ENCODE data around the gene RCSD1.

The RCSD1 gene

GRCh38 chr1:167633258-167633944, 3.4 kb downstream of the RCSD1 start:
- no peak for DNase-seq
- H3K27me3 ChIP-seq (replicated peaks), result peaks cover 3% of the 10 kb centered on the region
- H3K4me3 ChIP-seq (ENCODE audit: low read depth, low read length), result no peak overlapping the region
- in situ Hi-C loops (cut with HindIII; ENCODE audit: low pct_ligation_motif_present, low sequenced_read_pairs), result no loop called here
- H3K27ac ChIP-seq, result no peak overlapping the region
- no peaks in the 10 kb centered on the region for H3K36me3 ChIP-seq (replicated peaks)
- no peak for TF ChIP-seq CTCF (IDR thresholded peaks at IDR 0.05; ENCODE audit: low read depth, low read length, missing control alignments)

- no peak for TF ChIP-seq CTCF (IDR thresholded peaks at IDR 0.05; ENCODE audit: low read depth, low read length, missing control alignments)
- no peak for DNase-seq
- Histone ChIP-seq H3K4me3 (ENCODE audit: low read depth, low read length) (no peak overlapping the region), H3K36me3 (replicated peaks) (no peaks in the 10 kb centered on the region), H3K27ac (no peak overlapping the region), H3K27me3 (replicated peaks) (peaks cover 3% of the 10 kb centered on the region)
- in situ Hi-C loops (cut with HindIII; ENCODE audit: low pct_ligation_motif_present, low sequenced_read_pairs), result no loop called here
Observed at GRCh38 chr1:167634435-167634834, 4.4 kb downstream of the RCSD1 start.

GRCh38 chr1:167635156-167635648, 5.2 kb downstream of the RCSD1 start:
- no peak for TF ChIP-seq CTCF (IDR thresholded peaks at IDR 0.05; ENCODE audit: low read depth, low read length, missing control alignments)

GRCh38 chr1:167635941-167636340, 5.9 kb downstream of the RCSD1 start:
- no peak for DNase-seq
- in situ Hi-C loops (cut with HindIII; ENCODE audit: low pct_ligation_motif_present, low sequenced_read_pairs), result no loop called here
- Histone ChIP-seq H3K36me3 (replicated peaks) (no peaks in the 10 kb centered on the region), H3K4me3 (ENCODE audit: low read depth, low read length) (no peak overlapping the region), H3K27me3 (replicated peaks) (no peaks in the 10 kb centered on the region), H3K27ac (no peak overlapping the region)
- no peak for TF ChIP-seq CTCF (IDR thresholded peaks at IDR 0.05; ENCODE audit: low read depth, low read length, missing control alignments)

More at GRCh38 chr1:167635156-167635648, 5.2 kb downstream of the RCSD1 start:
- H3K4me3 ChIP-seq (ENCODE audit: low read depth, low read length), result no peak overlapping the region
- no peaks in the 10 kb centered on the region for H3K36me3 ChIP-seq (replicated peaks)
- no peak overlapping the region for H3K27ac ChIP-seq
- DNase-seq, result peak; percentile 58
- in situ Hi-C loops (cut with HindIII; ENCODE audit: low pct_ligation_motif_present, low sequenced_read_pairs), result no loop called here
- no peaks in the 10 kb centered on the region for H3K27me3 ChIP-seq (replicated peaks)

GRCh38 chr1:167638064-167638463, 8.0 kb downstream of the RCSD1 start:
- no peak for DNase-seq

More at GRCh38 chr1:167638064-167638463, 8.0 kb downstream of the RCSD1 start:
- Histone ChIP-seq H3K27ac (no peak overlapping the region), H3K27me3 (replicated peaks) (no peaks in the 10 kb centered on the region), H3K36me3 (replicated peaks) (no peaks in the 10 kb centered on the region), H3K4me3 (ENCODE audit: low read depth, low read length) (no peak overlapping the region)
- no peak for TF ChIP-seq CTCF (IDR thresholded peaks at IDR 0.05; ENCODE audit: low read depth, low read length, missing control alignments)
- in situ Hi-C loops (cut with HindIII; ENCODE audit: low pct_ligation_motif_present, low sequenced_read_pairs), result no loop called here
